Measurements from ENCODE around the gene CFAP68. TPM values are rescaled to one million over a fixed set of nuclear protein-coding genes. Genes with fewer than 3 reads are reported as not detected.

The CFAP68 gene
- total and polyA plus RNA-seq, 2 of the 4 experiments (the other 2 are of a cell fraction), result 10.2 to 17.0 TPM

- TF ChIP-seq RAD21 (IDR thresholded peaks at IDR 0.05; ENCODE audit: low read length) (no peak), NFE2L2 (IDR thresholded peaks at IDR 0.05; ENCODE audit: low read depth, low read length) (no peak), FOS (IDR thresholded peaks at IDR 0.05; ENCODE audit: low read depth, low read length) (no peak)
Measured at GRCh38 chr11:111918390-111919256, 39.3 kb downstream of the CFAP68 start, which contains the start of gene C11orf52 (continued).

- H4K5ac ChIP-seq (ENCODE audit: low read depth, low read length), result no peak overlapping the region
- in situ Hi-C loops (cut with MboI; ENCODE audit: low sequenced_read_pairs), result loop anchor here (5.0 kb wide), 1 partner anchor 39 kb away; no protein-coding TSS in a partner anchor
- H2BK5ac ChIP-seq (ENCODE audit: low read depth, low read length, poor library complexity, severe bottlenecking), result no peak overlapping the region
- no peak overlapping the region for H3K27ac ChIP-seq (ENCODE audit: insufficient read depth, low read length)
- no peak overlapping the region for H3K4me3 ChIP-seq (ENCODE audit: insufficient read depth, low read depth, low read length)
- H2AK9ac ChIP-seq (replicated peaks; ENCODE audit: low read depth, low read length, poor library complexity), result no peak overlapping the region
- no peak overlapping the region for H2BK20ac ChIP-seq (ENCODE audit: low read depth, low read length)
- no peak overlapping the region for H2BK120ac ChIP-seq (ENCODE audit: low read depth, low read length)
- H3K18ac ChIP-seq (ENCODE audit: low read depth, low read length), result no peak overlapping the region
- H3K27me3 ChIP-seq (ENCODE audit: control insufficient read depth, insufficient read depth, low read length), result no peaks in the 10 kb centered on the region
- H3K9me1 ChIP-seq (ENCODE audit: insufficient read depth, low read length), result peaks cover 15% of the 10 kb centered on the region
- H3K14ac ChIP-seq (replicated peaks; ENCODE audit: low read depth, low read length), result no peak overlapping the region
- POLR2A ChIA-PET (ENCODE audit: unreplicated experiment), result no interaction called here
- H3K4me1 ChIP-seq (ENCODE audit: control insufficient read depth, insufficient read depth, low read length), result peaks cover 13% of the 10 kb centered on the region
- no peak overlapping the region for H4K91ac ChIP-seq (ENCODE audit: insufficient read depth, low read depth, low read length)
- H3K23ac ChIP-seq (ENCODE audit: low read depth, low read length), result no peak overlapping the region
- no peaks in the 10 kb centered on the region for H3K36me3 ChIP-seq (ENCODE audit: control insufficient read depth, insufficient read depth, low read length)
- H3K9me3 ChIP-seq (ENCODE audit: control insufficient read depth, insufficient read depth, low read length), result no peaks in the 10 kb centered on the region
- peak overlapping the region; percentile 47; the same call in 1 of the 3 replicates for H2BK15ac ChIP-seq (ENCODE audit: low read depth, low read length)
- DNase-seq, result no peak
- no CpG with 5 or more reads among the region's 2 CpGs for WGBS, 2 experiments (ENCODE audit: extremely low coverage in 2 of 2, insufficient read length in 1 of 2)
- no peak overlapping the region for H2AFZ ChIP-seq (replicated peaks; ENCODE audit: low read length, poor library complexity)
- no TSS peak for BruUV-seq (replicated peaks)
- intact Hi-C loops (cut with micrococcal nuclease), result no loop called here
- no peaks in the 10 kb centered on the region for H4K20me1 ChIP-seq (ENCODE audit: insufficient read depth, low read length)
- dilution Hi-C loops (cut with HindIII; ENCODE audit: low sequenced_read_pairs, unreplicated experiment), result no loop called here
- H3K56ac ChIP-seq (ENCODE audit: extremely low read depth, insufficient read depth, low read length), result no peak overlapping the region
- H3K4ac ChIP-seq (ENCODE audit: low read depth, low read length), result no peak overlapping the region
- peaks cover 0 to 3% of the 10 kb centered on the region in 2 experiments; a peak in 2 of 4 replicates for H3K79me1 ChIP-seq (ENCODE audit: low read depth in 1 of 2, low read length in 2 of 2)
- H4K8ac ChIP-seq (ENCODE audit: low read depth in 2 of 2, low read length in 2 of 2), result no peak overlapping the region
- ATAC-seq (ENCODE audit: low read depth), result no peak
- H3K4me2 ChIP-seq (ENCODE audit: low read depth, low read length), result no peak overlapping the region
- no peak overlapping the region for H3K9ac ChIP-seq (ENCODE audit: low read depth, low read length)
- CTCF ChIA-PET, result no interaction called here
- TF ChIP-seq ELK1 (IDR thresholded peaks at IDR 0.05; ENCODE audit: borderline replicate concordance, low read depth, low read length) (no peak), MXI1 (IDR thresholded peaks at IDR 0.05; ENCODE audit: borderline replicate concordance, low read depth, low read length) (no peak)
- TF ChIP-seq, protein P1, sequence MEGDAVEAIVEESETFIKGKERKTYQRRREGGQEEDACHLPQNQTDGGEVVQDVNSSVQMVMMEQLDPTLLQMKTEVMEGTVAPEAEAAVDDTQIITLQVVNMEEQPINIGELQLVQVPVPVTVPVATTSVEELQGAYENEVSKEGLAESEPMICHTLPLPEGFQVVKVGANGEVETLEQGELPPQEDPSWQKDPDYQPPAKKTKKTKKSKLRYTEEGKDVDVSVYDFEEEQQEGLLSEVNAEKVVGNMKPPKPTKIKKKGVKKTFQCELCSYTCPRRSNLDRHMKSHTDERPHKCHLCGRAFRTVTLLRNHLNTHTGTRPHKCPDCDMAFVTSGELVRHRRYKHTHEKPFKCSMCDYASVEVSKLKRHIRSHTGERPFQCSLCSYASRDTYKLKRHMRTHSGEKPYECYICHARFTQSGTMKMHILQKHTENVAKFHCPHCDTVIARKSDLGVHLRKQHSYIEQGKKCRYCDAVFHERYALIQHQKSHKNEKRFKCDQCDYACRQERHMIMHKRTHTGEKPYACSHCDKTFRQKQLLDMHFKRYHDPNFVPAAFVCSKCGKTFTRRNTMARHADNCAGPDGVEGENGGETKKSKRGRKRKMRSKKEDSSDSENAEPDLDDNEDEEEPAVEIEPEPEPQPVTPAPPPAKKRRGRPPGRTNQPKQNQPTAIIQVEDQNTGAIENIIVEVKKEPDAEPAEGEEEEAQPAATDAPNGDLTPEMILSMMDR (conservative IDR thresholded peaks at IDR 0.05; ENCODE audit: low read depth, low read length), result no peak
- H2AK5ac ChIP-seq (ENCODE audit: low read depth, low read length), result no peak overlapping the region
Measured at GRCh38 chr11:111920908-111921307, 41.6 kb downstream of the CFAP68 start.

Data from IMR-90 (cell line).